Activated CD4-positive, alpha-beta T cell treated with anti-CD3 and anti-CD28 coated beads, Interleukin-2, amount 50 U/mL, for 4 hours (primary cell): ENCODE measurements around the gene USP10.

ENCODE experiments used
- DNase-seq, 2 experiments: peaks; one replicate each; pipeline ENCODE4 v3.0.0-alpha.2; 2020

Gene USP10, protein sequence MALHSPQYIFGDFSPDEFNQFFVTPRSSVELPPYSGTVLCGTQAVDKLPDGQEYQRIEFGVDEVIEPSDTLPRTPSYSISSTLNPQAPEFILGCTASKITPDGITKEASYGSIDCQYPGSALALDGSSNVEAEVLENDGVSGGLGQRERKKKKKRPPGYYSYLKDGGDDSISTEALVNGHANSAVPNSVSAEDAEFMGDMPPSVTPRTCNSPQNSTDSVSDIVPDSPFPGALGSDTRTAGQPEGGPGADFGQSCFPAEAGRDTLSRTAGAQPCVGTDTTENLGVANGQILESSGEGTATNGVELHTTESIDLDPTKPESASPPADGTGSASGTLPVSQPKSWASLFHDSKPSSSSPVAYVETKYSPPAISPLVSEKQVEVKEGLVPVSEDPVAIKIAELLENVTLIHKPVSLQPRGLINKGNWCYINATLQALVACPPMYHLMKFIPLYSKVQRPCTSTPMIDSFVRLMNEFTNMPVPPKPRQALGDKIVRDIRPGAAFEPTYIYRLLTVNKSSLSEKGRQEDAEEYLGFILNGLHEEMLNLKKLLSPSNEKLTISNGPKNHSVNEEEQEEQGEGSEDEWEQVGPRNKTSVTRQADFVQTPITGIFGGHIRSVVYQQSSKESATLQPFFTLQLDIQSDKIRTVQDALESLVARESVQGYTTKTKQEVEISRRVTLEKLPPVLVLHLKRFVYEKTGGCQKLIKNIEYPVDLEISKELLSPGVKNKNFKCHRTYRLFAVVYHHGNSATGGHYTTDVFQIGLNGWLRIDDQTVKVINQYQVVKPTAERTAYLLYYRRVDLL

DNA sequence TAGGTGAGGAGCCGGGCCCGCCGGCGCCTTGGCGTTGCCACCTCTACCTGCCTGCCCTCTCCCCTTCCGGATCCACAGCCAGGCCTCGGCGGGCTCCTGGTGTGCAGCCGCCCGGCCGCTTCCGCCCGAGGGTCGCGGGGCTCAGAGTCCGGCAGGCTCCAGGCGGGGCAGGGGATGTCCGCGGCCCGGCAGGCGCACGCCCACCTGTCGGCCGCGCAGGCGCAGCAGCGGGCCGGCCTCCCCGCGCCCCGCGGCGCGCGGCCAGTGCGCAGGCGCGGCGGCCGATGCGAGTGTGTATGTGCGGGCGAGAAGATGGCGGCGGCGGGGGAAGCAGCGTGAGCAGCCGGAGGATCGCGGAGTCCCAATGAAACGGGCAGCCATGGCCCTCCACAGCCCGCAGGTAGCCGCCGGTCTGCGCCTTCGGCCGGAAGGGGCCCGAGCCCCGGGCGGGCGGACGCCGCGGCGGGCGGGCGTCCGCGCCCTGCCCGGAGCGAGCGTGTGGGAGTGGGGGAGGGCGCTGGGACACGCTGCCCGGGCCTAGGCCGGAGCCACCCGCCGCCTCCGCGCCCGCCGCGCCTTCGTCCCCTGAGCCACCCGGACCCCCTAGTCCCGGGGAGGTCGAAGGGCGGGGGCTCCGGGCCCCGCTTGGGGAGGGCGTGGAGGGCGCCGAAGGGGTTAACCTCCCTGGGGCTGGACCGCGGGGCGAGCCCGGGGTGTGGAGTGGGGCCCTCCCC, at the start of gene USP10:
Gene USP10, plus strand, starts transcription at position 289 of the 734 bp plus-strand sequence. Its CDS starts 91 bp downstream, at position 380.
- peak; percentile 71 to 78 for DNase-seq

DNA sequence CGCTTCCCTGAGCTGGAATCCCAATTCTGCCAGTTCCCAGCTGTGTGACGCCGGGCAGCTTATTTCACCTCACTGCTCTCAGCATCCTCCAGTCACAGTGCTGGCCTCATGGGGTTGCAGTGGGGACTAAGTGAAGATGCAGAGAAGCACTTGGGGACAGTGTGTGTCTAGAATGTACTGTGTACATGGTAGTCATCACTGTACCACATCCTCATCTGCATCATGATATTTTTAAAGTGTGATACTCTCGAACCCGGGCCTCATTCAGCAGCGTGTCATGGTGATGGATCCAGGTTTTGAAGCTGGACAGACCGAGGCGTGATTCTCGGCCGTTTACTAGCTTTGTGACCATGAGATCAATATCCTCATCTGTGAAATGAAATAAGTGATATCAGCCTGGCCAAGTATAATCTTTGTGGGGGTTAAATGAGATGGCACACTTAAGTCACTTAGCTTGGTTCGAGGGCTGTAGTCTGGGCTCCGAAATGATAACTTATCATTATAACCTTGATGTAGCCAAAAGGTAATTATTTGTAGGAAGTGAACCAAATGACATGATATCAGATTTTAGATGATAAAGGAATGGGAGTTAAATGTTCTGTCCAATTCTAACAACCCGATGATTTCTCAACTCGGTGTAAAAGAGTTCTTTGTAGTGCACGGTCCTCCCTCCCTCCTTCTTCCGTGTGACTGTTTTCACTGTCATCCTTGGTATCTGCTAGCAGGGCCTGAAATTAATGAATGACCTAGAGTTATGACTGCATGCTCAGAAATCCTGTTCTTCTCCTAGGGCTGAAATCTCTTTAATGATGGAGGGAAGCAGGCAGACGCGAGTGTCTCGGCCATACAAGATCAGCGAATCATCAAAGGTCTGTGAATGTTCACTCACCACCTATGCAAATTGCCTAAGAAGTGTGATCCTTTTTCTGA, 49.5 kb upstream of the USP10 start:
- no peak for DNase-seq

- no peak for DNase-seq
These were observed 47.2 kb upstream of the USP10 start for GRCh38 chr16:84652566-84652965.

GRCh38 chr16:84654238-84654637, 45.6 kb upstream of the USP10 start:
- DNase-seq, result no peak

DNA sequence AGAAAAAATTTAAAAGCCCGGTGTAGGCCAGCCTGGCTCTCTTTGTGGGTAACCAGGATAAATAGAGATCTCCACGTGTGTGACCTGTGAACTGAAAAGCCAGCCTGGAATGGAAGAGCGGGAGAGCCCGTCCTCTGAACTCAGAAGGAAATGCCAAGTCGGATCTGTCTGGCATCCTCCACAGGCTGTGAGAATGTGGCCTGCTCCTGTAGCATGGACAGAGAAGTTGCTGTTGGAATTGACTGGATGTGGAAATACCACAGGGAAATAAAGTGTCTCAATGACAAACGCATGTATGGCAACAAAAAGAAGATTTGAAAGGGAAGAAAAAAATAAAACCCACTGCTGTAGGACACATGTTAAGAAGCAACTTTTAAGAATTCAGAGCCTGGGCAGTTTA, 44.8 kb upstream of the USP10 start:
- DNase-seq, result no peak

GRCh38 chr16:84656649-84657048, 43.2 kb upstream of the USP10 start:
- DNase-seq, result no peak

GRCh38 chr16:84657229-84657837, 42.5 kb upstream of the USP10 start:
- no peak for DNase-seq

DNA sequence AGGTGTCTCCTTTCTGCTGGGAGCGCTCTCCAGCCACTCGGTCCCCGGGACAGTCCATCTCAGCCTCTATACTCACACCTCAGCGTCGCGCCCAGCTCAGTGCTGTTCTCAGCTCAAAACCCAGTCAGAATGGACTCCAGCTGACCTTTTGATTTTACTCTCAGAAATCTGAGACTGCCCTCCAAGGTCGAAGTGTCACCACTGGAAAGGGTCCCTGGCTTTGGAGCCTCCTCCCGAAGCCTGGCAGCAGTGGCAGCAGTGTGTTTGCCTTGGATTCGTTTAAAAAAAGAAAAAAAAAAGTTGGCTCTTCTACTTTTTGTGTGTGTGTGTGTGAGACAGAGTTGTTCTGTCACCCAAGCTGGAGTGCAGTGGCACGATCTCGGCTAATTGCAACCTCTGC, 41.1 kb upstream of the USP10 start:
- DNase-seq, result no peak

DNA sequence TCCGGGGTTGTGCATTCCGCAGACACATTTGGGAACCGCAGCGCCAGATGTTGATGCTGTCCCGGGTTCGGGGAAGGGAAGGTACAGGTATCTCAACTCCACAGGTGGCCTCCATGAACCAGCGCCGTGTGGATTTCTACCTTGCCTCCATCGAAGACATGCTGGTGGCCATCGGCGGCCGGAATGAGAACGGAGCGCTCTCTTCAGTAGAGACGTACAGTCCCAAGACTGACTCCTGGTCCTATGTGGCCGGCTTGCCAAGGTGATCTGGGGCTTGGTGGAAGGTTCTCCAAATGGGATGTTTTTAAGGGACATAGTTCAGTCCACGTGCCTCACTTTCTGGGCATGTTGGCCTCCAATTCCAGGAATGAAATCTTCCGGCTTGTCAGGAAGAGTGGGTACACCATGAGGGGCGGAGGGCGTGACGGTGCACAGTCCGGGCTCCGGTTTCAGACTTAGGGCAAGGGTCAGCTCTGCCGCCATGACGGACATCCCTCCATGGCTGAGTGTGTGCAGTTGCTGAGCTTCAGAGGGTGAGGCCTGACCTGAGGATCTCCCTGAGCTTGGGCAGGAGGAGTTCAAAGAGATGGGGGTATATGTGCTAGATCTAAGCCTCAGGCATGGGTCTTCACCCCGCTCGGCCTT, 40.0 kb upstream of the USP10 start:
- no peak for DNase-seq

GRCh38 chr16:84660973-84661372, 38.8 kb upstream of the USP10 start:
- DNase-seq, result no peak

DNA sequence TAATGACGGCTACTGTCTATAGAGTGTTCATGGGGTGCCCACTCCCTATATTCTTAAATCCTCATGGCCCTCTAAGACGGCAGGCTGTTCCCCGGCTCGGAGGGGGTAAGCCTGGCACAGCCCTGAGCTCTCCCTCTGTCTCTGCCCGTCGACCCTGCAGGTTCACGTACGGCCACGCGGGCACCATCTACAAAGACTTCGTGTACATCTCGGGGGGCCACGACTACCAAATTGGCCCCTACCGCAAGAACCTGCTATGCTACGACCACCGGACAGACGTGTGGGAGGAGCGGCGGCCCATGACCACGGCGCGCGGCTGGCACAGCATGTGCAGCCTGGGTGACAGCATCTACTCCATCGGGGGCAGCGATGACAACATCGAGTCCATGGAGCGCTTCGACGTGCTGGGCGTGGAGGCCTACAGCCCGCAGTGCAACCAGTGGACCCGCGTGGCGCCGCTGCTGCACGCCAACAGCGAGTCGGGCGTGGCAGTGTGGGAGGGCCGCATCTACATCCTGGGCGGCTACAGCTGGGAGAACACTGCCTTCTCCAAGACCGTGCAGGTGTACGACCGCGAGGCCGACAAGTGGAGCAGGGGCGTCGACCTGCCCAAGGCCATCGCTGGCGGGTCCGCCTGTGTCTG, 38.3 kb upstream of the USP10 start:
- DNase-seq, result no peak

- no peak for DNase-seq
These were observed 37.3 kb upstream of the USP10 start for GRCh38 chr16:84662471-84662870.

DNA sequence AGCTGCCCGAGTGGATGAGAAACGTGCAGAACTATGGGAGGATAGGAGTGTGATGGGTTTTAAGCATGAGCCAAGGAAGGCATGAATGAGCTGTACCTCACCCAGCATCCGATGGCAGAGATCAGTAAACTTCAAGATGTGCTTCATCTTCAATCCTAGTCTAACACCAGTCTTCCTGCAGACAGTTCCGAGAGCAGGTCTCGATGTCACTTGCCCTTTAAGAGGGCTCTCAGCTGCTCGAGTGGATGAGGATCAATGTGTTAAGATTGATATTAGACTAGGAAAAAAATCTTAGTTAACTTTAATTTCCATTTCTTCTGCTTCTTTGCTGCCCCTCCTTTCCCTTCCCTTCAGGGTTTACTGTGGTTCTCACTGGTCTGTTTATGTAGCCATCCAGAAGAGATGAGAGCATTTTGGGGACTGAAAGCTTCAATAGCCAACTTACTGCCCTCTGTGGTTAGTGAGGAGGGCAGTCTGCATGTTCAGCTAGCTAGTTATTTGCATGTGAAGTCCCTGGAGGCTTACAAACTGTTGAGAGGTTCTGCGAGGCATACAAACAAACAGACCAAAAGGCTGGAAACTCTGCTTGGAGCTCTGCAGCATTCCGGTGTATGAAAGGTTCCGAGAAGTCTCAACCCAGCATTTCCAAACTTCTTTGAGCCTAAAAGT, 36.2 kb upstream of the USP10 start:
- no peak for DNase-seq

GRCh38 chr16:84665359-84665758, 34.4 kb upstream of the USP10 start:
- no peak for DNase-seq

DNA sequence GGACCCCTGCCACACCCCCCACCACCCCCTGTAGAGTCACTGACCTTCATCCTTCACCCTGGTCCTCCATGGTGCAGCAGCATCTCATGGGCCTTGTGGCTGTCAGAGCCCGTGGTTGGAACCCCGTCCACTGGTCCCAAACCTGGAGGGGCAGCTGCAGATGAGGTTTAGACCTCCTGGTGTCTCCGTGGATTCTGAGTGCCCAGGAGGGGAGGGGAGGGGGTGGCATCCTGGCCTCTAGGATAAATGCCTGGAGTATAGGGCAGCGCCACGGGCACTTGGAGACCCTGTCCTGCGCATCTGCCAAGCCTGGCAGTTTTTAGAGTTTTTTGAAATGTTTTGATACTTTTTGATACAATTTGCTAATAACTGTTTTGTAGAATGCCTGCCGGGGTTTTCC, 34.0 kb upstream of the USP10 start:
- DNase-seq, result no peak

DNA sequence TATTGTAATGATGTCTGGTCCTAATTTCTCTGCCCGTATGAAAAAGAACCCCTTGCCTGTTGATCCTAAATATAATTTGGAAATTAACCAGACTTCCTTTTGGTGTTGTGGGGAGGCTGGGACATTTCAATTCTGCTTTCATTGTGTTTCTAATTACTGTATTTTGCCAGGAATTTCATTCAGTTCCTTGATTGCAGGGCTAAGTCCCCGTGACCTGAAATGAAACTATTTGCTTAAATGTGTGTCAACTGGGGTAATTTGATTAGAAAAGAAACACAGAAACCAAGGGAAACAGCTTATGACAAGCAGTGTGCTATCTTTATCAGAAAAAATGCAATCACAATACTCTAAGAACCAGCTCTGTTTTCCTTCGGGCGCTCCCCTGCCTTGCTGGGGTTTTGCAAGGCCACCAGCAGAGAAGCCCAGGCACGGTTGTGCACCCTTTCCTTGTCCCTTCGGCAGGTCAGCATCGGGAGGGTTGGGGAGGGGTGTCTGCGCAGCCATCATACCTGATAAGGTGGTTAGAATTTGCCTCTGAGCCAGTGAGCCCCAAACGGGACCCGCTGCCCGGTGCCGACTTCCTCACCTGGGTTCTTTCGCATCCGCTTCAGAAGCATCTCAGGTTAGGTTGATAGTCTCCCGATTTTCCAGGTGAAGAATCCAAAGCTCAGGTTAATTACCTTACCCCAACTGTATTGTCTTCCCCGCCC, 32.0 kb upstream of the USP10 start:
- DNase-seq, result no peak

GRCh38 chr16:84670063-84670462, 29.7 kb upstream of the USP10 start:
- no peak for DNase-seq

GRCh38 chr16:84672276-84673202, 27.3 kb upstream of the USP10 start:
- peak; percentile 76 to 83 for DNase-seq

GRCh38 chr16:84673203-84673535, 26.6 kb upstream of the USP10 start:
- DNase-seq, result no peak
